ENCODE measurements around the gene MYO16.
"Not testable (repeated sequence)": the region's sequence is repeated elsewhere in the genome, so short reads cannot be mapped to it uniquely, and the experiment has no call there.

Gene MYO16

DNA sequence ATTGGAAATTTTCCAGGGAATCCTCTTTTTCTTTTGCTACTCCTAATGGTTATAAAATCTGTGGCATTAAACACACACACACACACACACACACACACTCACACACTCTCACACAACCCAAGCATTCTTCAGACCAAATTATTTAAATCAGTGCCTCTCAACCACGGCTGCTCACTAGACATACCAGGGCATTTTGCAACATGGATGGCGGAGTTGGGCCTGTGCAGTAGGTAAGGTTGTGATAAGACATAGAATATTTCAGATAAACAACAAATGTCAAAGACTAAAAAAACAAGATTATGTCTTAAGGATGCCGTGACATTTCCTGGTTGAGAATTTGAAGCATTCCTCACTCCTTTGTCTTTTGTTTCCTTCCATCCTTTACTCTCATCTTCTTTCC is 443.1 kb downstream of the MYO16 start:
- Mint-ChIP-seq H3K4me1 (no peaks in the 10 kb centered on the region), H3K36me3 (no peaks in the 10 kb centered on the region), H3K4me3 (no peak overlapping the region), H3K9me3 (peaks cover 5% of the 10 kb centered on the region), H3K27ac (no peak overlapping the region)
- no peak for ATAC-seq
- DNase-seq (ENCODE audit: low spot score in 2 of 2), result no peak

- Mint-ChIP-seq H3K27ac (no peak overlapping the region), H3K36me3 (no peaks in the 10 kb centered on the region), H3K4me3 (no peak overlapping the region), H3K4me1 (no peaks in the 10 kb centered on the region), H3K9me3 (no peaks in the 10 kb centered on the region)
- DNase-seq (ENCODE audit: low spot score in 2 of 2), result no peak
- ATAC-seq, result no peak
These were observed 445.0 kb downstream of the MYO16 start for GRCh38 chr13:109074436-109074835.

- H3K4me1 Mint-ChIP-seq, result no peaks in the 10 kb centered on the region
- H3K9me3 Mint-ChIP-seq, result no peaks in the 10 kb centered on the region
- H3K36me3 Mint-ChIP-seq, result no peaks in the 10 kb centered on the region
- no peak overlapping the region for H3K4me3 Mint-ChIP-seq
- no peak overlapping the region for H3K27ac Mint-ChIP-seq
- no peak for ATAC-seq
- no peak for DNase-seq (ENCODE audit: low spot score in 2 of 2)
These were observed 445.4 kb downstream of the MYO16 start for GRCh38 chr13:109074853-109075252.

DNA sequence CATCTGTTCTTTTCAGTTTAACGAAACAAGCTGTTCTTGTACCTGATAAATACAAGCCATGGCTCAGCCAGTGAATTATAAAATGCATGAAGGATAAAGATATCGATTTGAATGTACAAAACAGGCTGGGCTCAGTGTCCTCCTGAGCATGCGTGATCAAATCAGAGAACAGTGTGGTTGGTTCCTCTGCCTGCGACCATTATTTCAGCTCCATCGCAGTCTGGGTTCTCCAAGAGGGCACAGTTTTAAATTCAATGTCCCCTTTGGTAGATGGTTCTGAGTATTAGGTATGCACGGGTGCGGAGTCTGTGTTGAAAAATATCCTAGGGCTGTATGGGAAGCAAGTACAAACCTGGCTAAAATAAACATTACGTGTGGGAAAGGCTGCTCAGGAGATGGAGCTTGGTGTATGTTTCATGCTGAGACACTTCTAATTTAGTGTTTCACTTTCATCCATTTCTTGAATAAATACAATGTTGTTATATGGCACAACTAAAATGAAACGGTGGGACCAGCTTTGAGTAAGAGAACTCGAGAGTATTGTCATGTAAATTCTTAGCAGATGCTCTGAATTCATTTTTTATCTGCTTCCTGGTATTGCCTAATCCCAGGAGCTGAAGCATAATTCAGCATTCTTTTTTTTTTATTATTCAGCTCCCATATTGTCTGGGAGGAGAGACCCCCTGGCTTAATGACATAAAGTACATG is 458.7 kb downstream of the MYO16 start:
- Mint-ChIP-seq H3K27ac (no peak overlapping the region), H3K4me3 (no peak overlapping the region), H3K4me1 (no peaks in the 10 kb centered on the region), H3K36me3 (no peaks in the 10 kb centered on the region), H3K9me3 (peaks cover 6% of the 10 kb centered on the region)
- DNase-seq (ENCODE audit: low spot score in 2 of 2), result no peak
- ATAC-seq, result no peak

GRCh38 chr13:109088624-109088917 is 459.2 kb downstream of the MYO16 start:
- peaks cover 8% of the 10 kb centered on the region for H3K9me3 Mint-ChIP-seq
- no peaks in the 10 kb centered on the region for H3K4me1 Mint-ChIP-seq
- no peaks in the 10 kb centered on the region for H3K36me3 Mint-ChIP-seq
- H3K4me3 Mint-ChIP-seq, result no peak overlapping the region
- no peak for ATAC-seq
- no peak overlapping the region for H3K27ac Mint-ChIP-seq
- DNase-seq (ENCODE audit: low spot score in 2 of 2), result no peak

DNA sequence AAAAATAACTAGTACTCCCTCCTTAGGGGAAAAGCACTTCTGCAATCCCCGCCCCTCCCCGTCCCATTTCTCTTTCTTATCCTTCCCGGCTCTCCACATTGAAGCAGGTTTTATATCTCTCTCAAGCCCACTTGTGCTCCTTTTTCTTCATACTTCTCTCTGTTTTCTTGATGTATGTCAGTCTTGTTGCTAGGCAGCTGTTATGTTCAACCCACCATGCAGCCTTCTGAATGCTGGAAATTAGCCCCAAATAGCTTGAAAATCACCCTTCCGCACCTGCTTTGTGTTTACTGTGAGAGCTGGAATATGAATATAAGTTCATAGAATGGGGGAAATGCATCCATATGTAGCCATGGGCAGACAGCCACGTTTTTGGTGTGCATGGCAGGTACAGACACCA is 461.4 kb downstream of the MYO16 start:
- no peak overlapping the region for H3K4me3 Mint-ChIP-seq
- no peaks in the 10 kb centered on the region for H3K4me1 Mint-ChIP-seq
- no peak overlapping the region for H3K27ac Mint-ChIP-seq
- DNase-seq (ENCODE audit: low spot score in 2 of 2) (no peak), ATAC-seq (no peak)
- no peaks in the 10 kb centered on the region for H3K36me3 Mint-ChIP-seq
- peaks cover 12% of the 10 kb centered on the region for H3K9me3 Mint-ChIP-seq

- Mint-ChIP-seq H3K27ac (no peak overlapping the region), H3K4me3 (no peak overlapping the region), H3K36me3 (no peaks in the 10 kb centered on the region), H3K9me3 (peaks cover 12% of the 10 kb centered on the region), H3K4me1 (no peaks in the 10 kb centered on the region)
- DNase-seq (ENCODE audit: low spot score in 2 of 2) (no peak), ATAC-seq (no peak)
These were observed 461.8 kb downstream of the MYO16 start for GRCh38 chr13:109091249-109091648.

DNA sequence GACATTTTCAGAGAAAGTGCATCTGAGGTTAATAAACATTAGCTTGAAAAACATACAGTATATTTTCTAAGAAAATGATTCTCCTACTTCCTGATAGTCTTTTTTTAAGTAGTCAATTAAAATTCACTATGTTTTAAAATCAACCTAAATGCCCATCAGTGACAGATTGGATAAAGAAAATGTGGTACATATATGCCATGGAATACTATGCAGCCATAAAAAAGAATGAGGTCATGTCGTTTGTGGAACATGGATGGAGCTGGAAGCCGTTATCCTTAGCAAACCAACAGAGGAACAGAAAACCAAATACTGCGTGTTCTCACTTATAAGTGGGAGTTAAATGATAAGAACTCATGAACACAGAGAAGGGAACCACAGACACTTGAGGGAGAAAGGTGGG is 462.8 kb downstream of the MYO16 start:
- DNase-seq (ENCODE audit: low spot score in 2 of 2); ATAC-seq; H3K27ac Mint-ChIP-seq; H3K36me3 Mint-ChIP-seq; H3K4me3 Mint-ChIP-seq; H3K4me1 Mint-ChIP-seq: not testable (repeated sequence)
- peaks cover 12% of the 10 kb centered on the region for H3K9me3 Mint-ChIP-seq

DNA sequence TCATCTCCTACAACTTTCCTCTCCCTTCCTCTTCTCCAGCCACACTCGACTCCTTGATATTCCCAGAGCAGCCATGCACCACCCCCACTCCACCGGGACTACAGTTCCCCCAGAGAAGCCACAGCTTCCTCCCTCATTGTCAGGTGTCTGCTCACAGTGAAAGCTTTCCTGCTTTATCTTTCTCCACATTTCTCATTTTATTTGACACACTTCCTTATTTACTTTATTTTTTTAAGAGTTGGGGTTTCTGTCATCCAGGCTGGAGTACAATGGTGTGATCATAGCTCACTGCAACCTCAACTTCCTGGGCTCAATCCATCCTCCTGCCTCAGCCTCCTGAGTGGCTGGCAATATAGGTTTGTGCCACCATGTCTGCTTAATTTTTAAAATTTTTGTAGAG is 464.6 kb downstream of the MYO16 start:
- ATAC-seq (no peak), DNase-seq (ENCODE audit: low spot score in 2 of 2) (no peak)
- Mint-ChIP-seq H3K36me3 (no peaks in the 10 kb centered on the region), H3K4me1 (no peaks in the 10 kb centered on the region), H3K4me3 (no peak overlapping the region), H3K27ac (no peak overlapping the region), H3K9me3 (peaks cover 12% of the 10 kb centered on the region)

- Mint-ChIP-seq H3K36me3 (no peaks in the 10 kb centered on the region), H3K4me1 (no peaks in the 10 kb centered on the region), H3K27ac (no peak overlapping the region), H3K9me3 (peaks cover 15% of the 10 kb centered on the region), H3K4me3 (no peak overlapping the region)
- ATAC-seq, result no peak
- no peak for DNase-seq (ENCODE audit: low spot score in 2 of 2)
These were observed 465.7 kb downstream of the MYO16 start for GRCh38 chr13:109095126-109095525.

DNA sequence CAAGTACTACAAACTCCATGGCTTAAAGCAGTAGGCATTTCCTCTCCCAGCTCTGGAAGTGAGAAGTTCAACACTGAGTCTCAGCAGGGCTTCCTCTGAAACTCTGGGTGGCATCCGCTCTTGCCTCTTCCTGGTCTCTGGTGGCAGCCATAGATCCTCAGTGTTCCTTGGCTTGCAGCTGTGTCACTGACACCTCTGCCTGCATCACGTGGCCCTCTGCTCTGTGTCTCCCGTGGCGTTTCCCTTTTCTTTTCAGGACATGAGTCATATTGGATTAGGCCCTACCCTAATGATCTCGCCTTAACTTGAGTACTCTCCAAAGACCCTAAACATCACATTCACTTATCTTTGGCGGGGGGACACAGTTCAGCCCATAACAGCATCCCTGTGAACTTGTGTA is 466.7 kb downstream of the MYO16 start:
- Mint-ChIP-seq H3K36me3 (no peaks in the 10 kb centered on the region), H3K27ac (no peak overlapping the region), H3K4me3 (no peak overlapping the region), H3K9me3 (peaks cover 15% of the 10 kb centered on the region), H3K4me1 (no peaks in the 10 kb centered on the region)
- no peak for DNase-seq (ENCODE audit: low spot score in 2 of 2)
- no peak for ATAC-seq

DNA sequence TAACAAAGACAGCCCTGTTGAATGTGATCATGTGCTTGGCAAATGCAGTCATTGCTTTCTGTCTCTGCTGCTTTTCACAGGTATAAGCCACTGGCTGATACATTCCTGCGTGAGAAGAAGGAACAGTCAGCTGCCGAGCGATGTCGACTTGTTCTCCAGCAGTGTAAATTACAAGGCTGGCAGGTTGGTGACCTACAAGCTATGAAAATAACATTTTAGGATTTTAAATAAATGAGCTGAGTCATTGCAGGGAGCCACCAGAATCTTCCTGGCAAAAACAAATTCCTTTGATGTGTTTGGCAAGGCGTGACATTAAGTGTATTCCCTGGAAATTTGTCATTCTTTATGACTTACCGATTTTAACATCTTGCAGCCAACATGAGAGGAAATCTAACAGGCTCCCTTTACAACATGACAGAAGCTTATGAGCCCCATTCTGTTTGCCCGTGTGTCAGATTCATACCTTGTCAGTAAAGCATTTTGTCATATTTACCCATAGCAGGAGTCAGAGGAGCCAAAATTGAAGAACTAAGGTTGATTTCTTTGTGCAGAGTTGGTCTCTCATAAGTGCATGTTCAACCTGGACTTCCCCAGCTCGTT is 471.4 kb downstream of the MYO16 start:
- no peaks in the 10 kb centered on the region for H3K36me3 Mint-ChIP-seq
- ATAC-seq (no peak), DNase-seq (ENCODE audit: low spot score in 2 of 2) (no peak)
- no peaks in the 10 kb centered on the region for H3K4me1 Mint-ChIP-seq
- H3K9me3 Mint-ChIP-seq, result peaks cover 3% of the 10 kb centered on the region
- no peak overlapping the region for H3K27ac Mint-ChIP-seq
- no peak overlapping the region for H3K4me3 Mint-ChIP-seq

GRCh38 chr13:109101550-109102144 is 472.2 kb downstream of the MYO16 start:
- H3K36me3 Mint-ChIP-seq, result no peaks in the 10 kb centered on the region
- peaks cover 6% of the 10 kb centered on the region for H3K9me3 Mint-ChIP-seq
- H3K4me1 Mint-ChIP-seq, result no peaks in the 10 kb centered on the region
- ATAC-seq, result peak; percentile 48
- DNase-seq (ENCODE audit: low spot score in 2 of 2), result no peak
- no peak overlapping the region for H3K4me3 Mint-ChIP-seq
- H3K27ac Mint-ChIP-seq, result no peak overlapping the region

- Mint-ChIP-seq H3K27ac (no peak overlapping the region), H3K4me3 (no peak overlapping the region), H3K9me3 (peaks cover 5% of the 10 kb centered on the region), H3K36me3 (no peaks in the 10 kb centered on the region), H3K4me1 (no peaks in the 10 kb centered on the region)
- no peak for ATAC-seq
- DNase-seq (ENCODE audit: low spot score in 2 of 2), result no peak
These were observed 476.5 kb downstream of the MYO16 start for GRCh38 chr13:109105899-109106298.

DNA sequence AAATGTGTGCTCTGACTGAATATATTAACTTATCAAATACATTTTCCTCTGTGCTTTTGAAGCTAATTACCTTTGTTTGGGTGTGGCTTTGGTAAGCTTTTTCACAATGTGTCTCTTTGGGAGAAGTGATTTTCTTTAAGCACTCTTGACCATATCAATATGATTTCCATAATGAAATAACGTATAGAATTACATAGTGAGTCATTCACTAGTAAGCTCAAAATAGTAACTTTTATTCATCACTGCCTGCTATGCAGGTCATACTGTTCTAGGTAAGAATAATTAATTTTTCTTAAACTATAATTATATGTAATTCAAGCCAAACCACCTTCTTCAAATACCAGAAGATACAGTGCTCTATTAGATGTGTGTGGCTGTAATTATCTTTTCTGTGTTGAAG is 480.7 kb downstream of the MYO16 start:
- Mint-ChIP-seq H3K4me1 (peaks cover 6% of the 10 kb centered on the region), H3K9me3 (peaks cover 9% of the 10 kb centered on the region), H3K36me3 (no peaks in the 10 kb centered on the region), H3K4me3 (no peak overlapping the region), H3K27ac (no peak overlapping the region)
- no peak for ATAC-seq
- DNase-seq (ENCODE audit: low spot score in 2 of 2), result no peak

DNA sequence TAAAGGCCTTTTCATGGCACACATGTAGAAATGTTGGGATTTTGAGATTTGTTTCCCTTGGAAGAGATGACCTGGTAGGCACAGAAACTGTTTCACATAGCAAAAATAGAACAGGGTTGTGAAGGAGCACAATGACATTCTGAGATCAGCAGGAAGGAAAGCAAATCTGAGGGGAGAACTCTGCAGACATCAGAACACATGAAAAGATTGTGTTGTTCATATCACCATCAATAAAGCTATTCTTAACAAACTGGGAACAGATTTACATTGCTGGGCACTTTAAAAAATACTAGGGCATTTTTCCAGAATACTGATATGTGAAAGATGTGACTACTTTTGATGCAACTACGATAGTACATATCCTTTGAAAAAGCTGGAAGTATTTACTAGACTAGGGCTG is 481.7 kb downstream of the MYO16 start:
- Mint-ChIP-seq H3K4me3 (no peak overlapping the region), H3K27ac (no peak overlapping the region), H3K9me3 (peaks cover 9% of the 10 kb centered on the region), H3K36me3 (no peaks in the 10 kb centered on the region), H3K4me1 (peaks cover 6% of the 10 kb centered on the region)
- DNase-seq (ENCODE audit: low spot score in 2 of 2) (no peak), ATAC-seq (no peak)

Measured in stimulated activated effector memory CD8-positive, alpha-beta T cell treated with anti-CD3 and anti-CD28 coated beads, Interleukin-12 subunit alpha, Interleukin-12 subunit beta, amount 100 ng/mL, for 72 hours (primary cell).